CD4-positive, alpha-beta T cell (primary cell): ENCODE measurements around the gene BTN3A1. TPM values are rescaled to one million over a fixed set of nuclear protein-coding genes. Genes with fewer than 3 reads are reported as not detected.
A peak's percentile ranks its signal among the peaks of the same experiment; 100 is the strongest.

ENCODE experiments used
- ATAC-seq: fragments of 200-7000 bp; cut with Tn5 transposase; one replicate; pipeline ENCODE4 v1.10.0; 2022; ENCODE audit warnings: mild to moderate bottlenecking; ENCODE audit not compliant: poor library complexity
- CTCF ChIA-PET: fragments of 350-600 bp; sonication (Branson Sonifier 250); formaldehyde crosslinking; loops from one replicate; lab custom pipeline; 2021; ENCODE audit warnings: antibody characterized with exemption, inconsistent platforms; lab: Charles Lee
- POLR2A ChIA-PET: fragments of 350-600 bp; sonication (Branson Sonifier 250); formaldehyde crosslinking; loops from one replicate; lab custom pipeline; 2021; ENCODE audit warnings: antibody characterized with exemption, inconsistent platforms; lab: Charles Lee
- DNase-seq, 14 experiments: peaks; one replicate each; pipeline ENCODE4 v3.0.0-alpha.2; 2013 to 2020; ENCODE audit warnings: mixed read lengths in 2 of 14
- H3K27ac ChIP-seq, 2 donors: one replicate each; pipeline versions ENCODE4 v1.5.1 to v1.7.0; 2013; ENCODE audit warnings: low read length in 2 of 2, low read depth in 1 of 2, mild to moderate bottlenecking in 1 of 2
- H3K27me3 ChIP-seq, 2 experiments: 1 replicate in 1 of 2; 2 replicates in 1 of 2; pipeline versions ENCODE4 v1.6.1 to v1.7.0; 2013; ENCODE audit warnings: low read length in 2 of 2, control low read depth in 1 of 2, mild to moderate bottlenecking in 1 of 2, moderate library complexity in 1 of 2; ENCODE audit not compliant: insufficient read depth in 2 of 2, control insufficient read depth in 1 of 2
- H3K36me3 ChIP-seq: one replicate; pipeline ENCODE4 v1.6.1; 2013; ENCODE audit warnings: low read length, control low read depth; ENCODE audit not compliant: insufficient read depth
- H3K4me1 ChIP-seq: one replicate; pipeline ENCODE4 v1.6.1; 2013; ENCODE audit warnings: low read length, control low read depth; ENCODE audit not compliant: insufficient read depth
- H3K4me3 ChIP-seq: one replicate; pipeline ENCODE4 v1.5.1; 2013; ENCODE audit warnings: mild to moderate bottlenecking, low read length, moderate library complexity
- H3K9me3 ChIP-seq, 2 experiments: 1 replicate in 1 of 2; 2 replicates in 1 of 2; pipeline versions ENCODE4 v1.6.1 to v1.7.0; 2013; ENCODE audit warnings: low read length in 2 of 2, mild to moderate bottlenecking in 2 of 2, control low read depth in 1 of 2, moderate library complexity in 1 of 2; ENCODE audit not compliant: control insufficient read depth in 1 of 2, insufficient read depth in 1 of 2
- H3K27ac Mint-ChIP-seq: one replicate; pipeline ENCODE4 v1.8.0; 2020; ENCODE audit warnings: mixed read lengths
- H3K27me3 Mint-ChIP-seq: one replicate; pipeline ENCODE4 v1.8.0; 2021; ENCODE audit warnings: mixed read lengths
- H3K36me3 Mint-ChIP-seq: one replicate; pipeline ENCODE4 v1.8.0; 2021; ENCODE audit warnings: low read depth, mixed read lengths
- H3K4me1 Mint-ChIP-seq: one replicate; pipeline ENCODE4 v1.8.0; 2021; ENCODE audit warnings: low read depth, mixed read lengths
- H3K4me3 Mint-ChIP-seq: one replicate; pipeline ENCODE4 v1.8.0; 2020; ENCODE audit warnings: mild to moderate bottlenecking, mixed read lengths
- H3K9me3 Mint-ChIP-seq: one replicate; pipeline ENCODE4 v1.8.0; 2020; ENCODE audit warnings: mixed read lengths
- intact Hi-C, 2 experiments: fragments of 100-400 bp; cut with DNase I in 1 of 2; cut with micrococcal nuclease in 1 of 2; formaldehyde crosslinking; loops; one replicate each; pipeline versions ENCODE4 v1.15.1 to v1.9.0; 2023 to 2025; cut with DNase I, micrococcal nuclease
- total RNA-seq, 174 experiments: library from RNA in 2 of 174; stranded (reverse) in 2 of 174; gene quantifications; one replicate each; pipeline ENCODE4 v1.2.3 and lab custom pipeline; 2021 to 2026
- TF ChIP-seq, protein P1 (sequence below): fragments of 200-600 bp; IDR thresholded peaks from one replicate; pipeline ENCODE4 v1.8.0; 2022; ENCODE audit warnings: antibody characterized with exemption, mild to moderate bottlenecking

Gene BTN3A1
- total RNA-seq, 2 experiments from 2014 or later, result 109 TPM

DNA sequence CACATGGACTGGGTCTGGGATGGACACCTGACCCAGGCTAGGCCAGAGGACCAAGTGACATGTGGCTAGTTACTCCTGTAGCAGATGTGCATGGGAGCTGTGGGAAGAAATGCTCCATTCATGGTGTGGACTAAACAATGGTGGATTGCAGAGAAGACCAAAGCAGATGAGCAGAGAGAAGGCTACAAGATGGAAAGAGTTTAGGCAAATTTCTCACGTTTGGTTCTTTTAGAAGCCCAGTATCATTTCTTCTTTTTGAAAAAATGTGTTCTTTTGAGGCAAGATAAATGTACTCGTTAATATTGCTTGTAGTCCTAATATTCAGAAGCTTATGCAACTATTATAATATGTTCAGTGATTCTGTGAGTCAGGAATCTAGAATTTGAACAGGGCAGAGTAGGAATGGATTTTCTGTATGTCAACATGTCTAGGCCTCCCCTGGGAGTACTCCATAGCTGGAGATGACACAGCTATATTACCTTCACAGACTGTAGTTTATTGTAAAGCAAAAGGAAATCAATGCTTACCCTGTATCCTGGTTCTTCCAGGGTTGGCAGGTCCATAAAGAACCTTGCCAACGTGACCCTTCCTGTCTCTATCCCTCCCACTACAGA is 53.4 kb downstream of the BTN3A1 start:
- no peaks in the 10 kb centered on the region for H3K27me3 ChIP-seq
- intact Hi-C loops, result loop anchor here (5.0 kb wide), 2 partner anchors 53 to 82 kb away; partner anchors contain the start of genes BTN3A1 (in 1 of the 2) and HMGN4 (in 1 of the 2)
- Mint-ChIP-seq H3K4me3 (peak overlapping the region; percentile 26), H3K27me3 (no peaks in the 10 kb centered on the region), H3K9me3 (no peaks in the 10 kb centered on the region), H3K36me3 (peaks cover 58% of the 10 kb centered on the region), H3K4me1 (peaks cover 41% of the 10 kb centered on the region), H3K27ac (peak overlapping the region; percentile 67)
- no peak overlapping the region for H3K4me3 ChIP-seq
- ChIA-PET CTCF (interaction anchor here (0.8 kb wide), 1 partner anchor 16 kb away, joined by 3 read pairs; the partner anchor contains the start of gene BTN3A3), POLR2A (interaction anchor here (0.7 to 6.1 kb wide), 2 partner anchors 9 to 18 kb away, joined by 3 to 31 read pairs; no protein-coding TSS in a partner anchor)
- H3K27ac ChIP-seq, result no peak overlapping the region
- H3K9me3 ChIP-seq, result no peaks in the 10 kb centered on the region
- ATAC-seq (no peak), DNase-seq (no peak)
- H3K4me1 ChIP-seq, result peaks cover 24% of the 10 kb centered on the region
- TF ChIP-seq, protein P1, sequence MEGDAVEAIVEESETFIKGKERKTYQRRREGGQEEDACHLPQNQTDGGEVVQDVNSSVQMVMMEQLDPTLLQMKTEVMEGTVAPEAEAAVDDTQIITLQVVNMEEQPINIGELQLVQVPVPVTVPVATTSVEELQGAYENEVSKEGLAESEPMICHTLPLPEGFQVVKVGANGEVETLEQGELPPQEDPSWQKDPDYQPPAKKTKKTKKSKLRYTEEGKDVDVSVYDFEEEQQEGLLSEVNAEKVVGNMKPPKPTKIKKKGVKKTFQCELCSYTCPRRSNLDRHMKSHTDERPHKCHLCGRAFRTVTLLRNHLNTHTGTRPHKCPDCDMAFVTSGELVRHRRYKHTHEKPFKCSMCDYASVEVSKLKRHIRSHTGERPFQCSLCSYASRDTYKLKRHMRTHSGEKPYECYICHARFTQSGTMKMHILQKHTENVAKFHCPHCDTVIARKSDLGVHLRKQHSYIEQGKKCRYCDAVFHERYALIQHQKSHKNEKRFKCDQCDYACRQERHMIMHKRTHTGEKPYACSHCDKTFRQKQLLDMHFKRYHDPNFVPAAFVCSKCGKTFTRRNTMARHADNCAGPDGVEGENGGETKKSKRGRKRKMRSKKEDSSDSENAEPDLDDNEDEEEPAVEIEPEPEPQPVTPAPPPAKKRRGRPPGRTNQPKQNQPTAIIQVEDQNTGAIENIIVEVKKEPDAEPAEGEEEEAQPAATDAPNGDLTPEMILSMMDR, result no peak
- H3K36me3 ChIP-seq, result peaks cover 42% of the 10 kb centered on the region

GRCh38 chr6:26457264-26457805 is 55.3 kb downstream of the BTN3A1 start:
- no peaks in the 10 kb centered on the region for H3K27me3 Mint-ChIP-seq
- TF ChIP-seq, protein P1, result no peak
- no peaks in the 10 kb centered on the region for H3K9me3 Mint-ChIP-seq
- no peak for DNase-seq
- Histone ChIP-seq H3K4me3 (peak overlapping the region; percentile 91), H3K36me3 (peaks cover 40% of the 10 kb centered on the region), H3K9me3 (no peaks in the 10 kb centered on the region), H3K27me3 (no peaks in the 10 kb centered on the region), H3K27ac (peak overlapping the region; percentile 73 to 91), H3K4me1 (peaks cover 43% of the 10 kb centered on the region)
- intact Hi-C loops, result loop anchor here (1.0 to 5.0 kb wide), 4 partner anchors 15 to 241 kb away; partner anchors contain the start of genes BTN3A1 (in 1 of the 2) and HMGN4 (in 1 of the 2)
- peaks cover 57% of the 10 kb centered on the region for H3K4me1 Mint-ChIP-seq
- H3K27ac Mint-ChIP-seq, result peak overlapping the region; percentile 92
- ChIA-PET CTCF (no interaction called here), POLR2A (interaction anchor here (0.5 to 6.1 kb wide), 2 partner anchors 16 to 185 kb away, joined by 4 to 31 read pairs; a partner anchor contains a TSS)
- peak overlapping the region; percentile 98 for H3K4me3 Mint-ChIP-seq
- H3K36me3 Mint-ChIP-seq, result peaks cover 56% of the 10 kb centered on the region
- peak; percentile 13 for ATAC-seq

- Mint-ChIP-seq H3K36me3 (peaks cover 58% of the 10 kb centered on the region), H3K9me3 (no peaks in the 10 kb centered on the region), H3K27ac (peak within 1 kb of the TSS; percentile 92), H3K27me3 (no peaks in the 10 kb centered on the region), H3K4me1 (peaks cover 64% of the 10 kb centered on the region), H3K4me3 (peak within 1 kb of the TSS; percentile 98)
- peak; percentile 97 for ATAC-seq
- DNase-seq, result peak; percentile 30 to 91 (median 52)
- Histone ChIP-seq H3K4me3 (peak within 1 kb of the TSS; percentile 91), H3K36me3 (peaks cover 46% of the 10 kb centered on the region), H3K27me3 (no peaks in the 10 kb centered on the region), H3K27ac (peak within 1 kb of the TSS; percentile 73 to 91), H3K4me1 (peaks cover 44% of the 10 kb centered on the region), H3K9me3 (no peaks in the 10 kb centered on the region)
- TF ChIP-seq, protein P1, result no peak
- intact Hi-C loops, result loop anchor here (1.0 to 5.0 kb wide), 4 partner anchors 15 to 242 kb away; partner anchors contain the start of genes BTN3A1 (in 1 of the 2) and HMGN4 (in 1 of the 2)
- POLR2A ChIA-PET, result interaction anchor here (0.5 to 6.1 kb wide), 2 partner anchors 16 to 185 kb away, joined by 4 to 31 read pairs; a partner anchor contains a TSS
- CTCF ChIA-PET, result no interaction called here
These were observed 56.0 kb downstream of the BTN3A1 start, which contains the start of gene BTN2A1 for GRCh38 chr6:26457806-26458688. BTN2A1 (plus strand) TSS chr6:26457955; CDS start chr6:26458637, 682 bp downstream.
